Stimulated activated CD4-positive, alpha-beta T cell treated with anti-CD3 and anti-CD28 coated beads, TNF-alpha, amount 100 ng/mL, for 4 hours (primary cell): ENCODE measurements around the gene FFAR3.
"Not testable (repeated sequence)": the region's sequence is repeated elsewhere in the genome, so short reads cannot be mapped to it uniquely, and the experiment has no call there.

Source experiments
- DNase-seq, 3 experiments: peaks; one replicate each; pipeline ENCODE4 v3.0.0-alpha.2; 2020; ENCODE audit warnings: low read depth in 3 of 3

The FFAR3 gene

GRCh38 chr19:35375505-35376307, 17.4 kb downstream of the FFAR3 start:
- no peak for DNase-seq

DNA sequence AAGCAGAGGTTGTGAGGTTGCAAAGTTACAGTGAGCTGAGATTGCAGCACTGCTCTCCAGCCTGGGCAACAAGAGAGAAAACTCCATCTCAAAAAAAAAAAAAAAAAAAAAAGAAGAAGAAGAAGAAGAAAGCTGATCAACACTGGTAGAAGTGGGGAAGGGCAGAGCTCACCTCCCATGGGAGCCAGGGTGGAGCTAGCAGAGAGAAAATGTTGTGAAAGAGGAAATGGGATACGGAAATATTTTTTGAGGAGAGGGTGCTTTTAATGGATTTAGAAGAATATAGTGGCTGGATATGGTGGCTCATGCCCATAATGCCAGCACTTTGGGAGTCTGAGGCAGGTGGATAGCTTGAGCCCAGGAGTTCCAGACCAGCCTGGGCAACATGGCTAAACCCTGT, 19.4 kb downstream of the FFAR3 start:
- DNase-seq: no peak

DNA sequence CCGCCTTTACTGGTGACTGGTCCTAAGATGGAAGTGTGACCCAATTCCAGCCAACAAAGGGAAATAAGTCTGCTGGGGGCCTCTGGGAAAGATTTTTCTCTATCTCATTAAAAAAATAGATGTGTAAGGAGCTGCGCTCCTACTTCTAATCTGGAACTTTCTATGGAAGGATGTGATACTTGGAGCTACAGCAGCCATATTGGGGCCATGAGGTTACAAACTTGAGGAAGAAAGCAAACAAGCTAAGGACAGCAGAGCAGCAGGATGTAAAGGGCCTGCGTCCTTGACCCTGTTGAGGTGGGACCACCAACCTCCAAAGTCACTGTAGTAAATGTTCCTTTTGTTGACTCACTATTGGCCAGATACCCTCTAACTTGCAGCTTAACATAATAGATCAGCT, 20.1 kb downstream of the FFAR3 start:
- no peak for DNase-seq

DNA sequence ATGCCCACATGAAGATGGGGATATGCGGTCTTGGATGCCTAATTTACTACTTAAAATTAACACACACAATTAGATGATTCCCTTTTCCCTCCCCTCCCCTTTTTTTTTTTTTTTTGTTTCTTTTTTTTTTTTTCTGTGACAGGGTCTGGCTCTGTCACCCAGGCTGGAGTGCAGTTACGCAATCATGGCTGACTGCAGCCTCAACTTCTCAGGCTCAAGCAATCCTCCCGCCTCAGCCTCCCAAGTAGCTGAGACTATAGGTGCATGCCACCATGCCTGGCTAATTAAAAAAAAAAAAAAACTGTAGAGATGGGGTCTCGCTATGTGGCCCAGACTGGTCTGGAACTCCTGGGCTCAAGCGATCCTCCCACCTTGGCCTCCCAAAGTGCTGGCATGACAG, 21.3 kb downstream of the FFAR3 start:
- DNase-seq: not testable (repeated sequence)

GRCh38 chr19:35379992-35380391, 21.7 kb downstream of the FFAR3 start:
- DNase-seq: no peak

DNA sequence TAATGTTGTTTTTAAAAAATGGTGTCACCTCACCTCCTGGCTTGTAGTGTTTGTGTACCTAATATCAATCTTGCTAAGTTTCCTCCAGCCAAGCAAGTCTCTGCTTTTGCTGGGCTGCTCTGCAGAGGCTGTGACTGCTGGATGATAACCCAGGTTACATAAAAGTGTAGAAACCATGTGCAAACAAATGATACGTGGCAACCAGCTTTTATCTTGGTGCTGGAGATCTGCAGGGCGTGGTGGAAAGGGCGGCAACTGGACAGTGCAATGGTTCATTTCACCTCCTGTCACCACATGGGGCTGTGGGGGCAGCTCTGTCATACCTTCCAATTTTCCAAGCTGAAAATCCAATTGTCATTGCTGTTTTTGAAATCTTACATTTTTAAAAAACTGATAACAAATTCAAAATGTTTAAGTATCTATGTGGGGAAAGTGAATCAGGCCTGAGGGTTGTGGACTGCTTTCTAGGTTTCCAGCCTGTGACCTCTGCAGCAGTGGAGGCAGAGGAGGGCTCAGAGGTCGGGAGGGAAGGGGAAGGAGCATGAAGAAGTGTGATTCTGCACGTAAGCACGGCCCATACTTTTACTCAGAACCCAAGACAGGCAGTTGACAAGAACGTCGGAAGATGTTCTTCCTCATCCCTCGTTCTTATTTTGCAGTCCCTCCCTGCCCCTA, 22.3 kb downstream of the FFAR3 start:
- DNase-seq: no peak

DNA sequence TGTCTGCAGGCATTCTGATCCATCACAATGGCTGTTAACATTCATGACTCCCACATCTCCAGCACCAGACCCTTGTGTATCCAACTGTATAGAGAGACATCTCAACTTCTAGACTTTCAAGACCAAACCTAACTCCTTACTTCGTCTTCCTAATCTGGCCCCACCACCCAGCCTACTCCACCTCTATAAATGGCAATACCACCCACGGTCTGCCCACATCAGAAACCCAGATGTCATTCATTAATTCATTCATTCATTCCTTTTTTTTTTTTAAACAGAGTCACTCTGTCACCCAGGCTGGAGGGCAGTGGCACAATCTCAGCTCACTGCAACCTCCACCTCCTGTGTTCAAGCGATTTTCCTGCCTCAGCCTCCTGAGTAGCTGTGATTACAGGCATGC, 23.1 kb downstream of the FFAR3 start:
- no peak for DNase-seq

DNA sequence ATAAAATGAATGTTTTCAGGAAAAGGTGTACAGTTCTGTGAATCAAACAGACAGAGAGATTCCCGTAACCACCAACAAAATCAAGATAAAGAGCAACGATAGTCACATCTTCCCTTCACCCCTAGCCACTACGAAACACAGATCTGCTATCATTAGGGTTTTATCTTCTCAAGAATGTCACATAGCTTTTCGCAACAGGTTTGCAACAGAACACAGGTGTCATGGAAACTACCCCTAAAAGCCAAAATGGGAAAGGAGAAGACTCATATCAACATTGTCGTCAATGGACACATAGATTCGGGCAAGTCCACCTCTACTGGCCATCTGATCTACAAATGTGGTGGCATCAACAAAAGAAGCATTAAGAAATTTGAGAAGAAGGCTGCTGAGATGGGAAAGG, 23.7 kb downstream of the FFAR3 start:
- no peak for DNase-seq

- no peak for DNase-seq
Observed at GRCh38 chr19:35383536-35383935, 25.3 kb downstream of the FFAR3 start.

GRCh38 chr19:35388277-35389054, 30.2 kb downstream of the FFAR3 start:
- no peak for DNase-seq

DNA sequence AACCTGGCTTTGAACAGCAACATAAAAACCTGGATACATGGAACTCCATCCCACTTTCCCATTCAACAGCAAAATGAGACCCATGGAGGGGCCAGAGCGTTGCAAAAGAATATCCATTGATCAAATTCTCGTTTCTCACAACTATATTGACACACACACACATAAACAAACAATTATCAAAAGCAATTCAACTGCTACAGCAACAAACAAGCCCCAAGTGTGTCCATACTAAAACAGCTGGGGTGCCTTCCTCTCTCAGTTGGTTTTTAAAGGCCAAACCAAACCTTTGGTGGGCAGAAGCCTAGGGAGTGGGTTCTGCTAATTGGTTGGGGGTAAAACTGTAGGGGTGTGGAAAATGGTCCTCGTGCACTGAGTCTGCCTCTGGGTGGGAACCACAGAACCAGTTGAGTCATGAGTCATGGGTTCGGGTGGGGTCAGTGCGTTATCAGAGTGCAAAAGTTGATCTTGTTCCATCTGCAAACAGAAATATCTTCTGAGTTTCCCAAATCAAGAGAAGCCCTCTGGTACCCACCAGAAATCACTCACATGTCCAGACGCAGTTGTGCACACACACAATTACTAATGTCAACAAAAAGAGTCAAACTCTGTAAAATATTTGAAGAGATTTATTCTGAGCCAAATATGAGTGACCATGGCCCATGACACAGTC, 31.1 kb downstream of the FFAR3 start:
- DNase-seq: no peak

- no peak for DNase-seq
Observed at GRCh38 chr19:35392742-35393715, 34.8 kb downstream of the FFAR3 start.

DNA sequence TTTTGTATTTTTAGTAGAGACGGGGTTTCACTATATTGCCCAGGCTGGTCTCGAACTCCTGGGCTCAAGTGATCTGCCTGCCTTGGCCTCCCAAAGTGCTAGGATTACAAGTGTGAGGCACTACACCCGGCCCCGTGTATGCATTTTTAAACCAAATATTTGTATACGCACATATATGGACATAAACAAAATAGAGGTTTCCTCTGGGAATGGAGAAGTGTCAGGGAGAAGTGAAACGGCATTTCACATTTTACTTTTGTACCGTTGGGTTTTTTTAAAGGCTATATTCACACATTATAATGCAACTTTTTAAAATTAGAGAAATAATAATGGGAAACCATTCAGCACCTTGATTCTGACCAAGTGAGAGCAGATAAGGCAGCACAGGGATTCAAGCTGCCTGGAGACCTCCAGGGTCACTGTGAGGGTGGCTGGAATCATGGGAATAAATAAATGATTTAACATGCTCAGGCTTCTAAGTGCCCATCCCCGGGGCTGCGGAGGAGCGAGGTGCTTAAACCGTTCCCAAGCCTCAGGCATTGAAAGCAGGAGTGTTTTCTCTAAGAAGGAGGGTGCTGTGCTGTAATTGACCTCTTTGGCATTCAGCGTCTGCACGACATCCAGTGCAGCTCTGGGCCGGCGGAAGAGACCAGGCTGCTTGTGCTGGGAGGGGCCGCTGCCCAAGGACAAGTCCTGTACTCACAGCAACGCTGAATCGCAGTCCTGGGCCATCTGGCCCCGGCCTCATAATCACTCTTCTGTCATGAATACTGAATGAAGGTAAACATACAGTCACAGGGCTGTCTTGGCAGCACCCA, 37.3 kb downstream of the FFAR3 start:
- DNase-seq: no peak

DNA sequence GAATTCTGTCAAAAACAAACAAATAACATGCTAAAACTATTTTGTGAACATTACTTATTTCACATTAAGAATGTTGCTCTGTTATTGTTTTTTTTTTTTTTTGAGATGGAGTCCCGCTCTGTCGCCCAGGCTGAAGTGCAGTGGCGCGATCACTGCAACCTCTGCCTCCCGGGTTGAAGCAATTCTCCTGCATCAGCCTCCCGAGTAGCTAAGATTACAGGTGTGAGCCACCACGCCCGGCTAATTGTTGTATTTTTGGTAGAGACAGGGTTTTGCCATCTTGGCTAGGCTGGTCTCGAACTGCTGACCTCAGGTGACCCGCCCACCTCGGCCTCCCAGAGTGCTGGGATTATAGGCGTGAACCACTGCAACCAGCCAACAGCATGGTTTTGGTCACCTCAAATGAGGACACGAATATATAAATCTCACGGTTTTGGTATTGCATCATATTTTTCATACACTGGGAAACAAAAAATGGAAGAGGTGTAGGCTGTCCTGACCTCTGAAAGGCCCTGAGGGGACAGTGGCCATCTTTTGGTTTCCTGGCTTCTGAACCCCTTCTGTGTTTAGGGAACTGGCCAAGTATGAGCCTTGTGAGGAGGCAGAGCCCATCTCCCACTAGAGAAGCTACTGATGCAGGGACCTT, 38.1 kb downstream of the FFAR3 start:
- no peak for DNase-seq

DNA sequence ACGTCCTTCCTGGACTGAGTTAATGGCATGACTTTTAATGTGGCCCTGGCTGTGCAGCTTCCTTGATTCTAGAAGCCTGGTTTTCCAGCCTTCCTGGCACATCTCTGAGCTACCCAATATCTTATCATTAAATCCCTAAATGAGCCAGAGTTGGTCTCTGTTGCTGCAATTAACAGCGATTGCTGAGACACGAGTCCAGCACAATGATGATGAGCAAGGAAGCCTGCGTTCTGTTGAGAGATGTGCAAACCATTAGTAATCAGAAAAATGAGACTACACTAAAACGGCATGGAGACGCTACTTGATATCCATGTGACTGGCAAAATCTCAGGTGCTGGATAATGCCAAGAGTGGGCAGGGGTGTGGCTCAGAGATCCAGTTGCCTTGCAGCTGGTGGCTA, 38.8 kb downstream of the FFAR3 start:
- no peak for DNase-seq

- DNase-seq: no peak
Observed at GRCh38 chr19:35398570-35398969, 40.3 kb downstream of the FFAR3 start.

DNA sequence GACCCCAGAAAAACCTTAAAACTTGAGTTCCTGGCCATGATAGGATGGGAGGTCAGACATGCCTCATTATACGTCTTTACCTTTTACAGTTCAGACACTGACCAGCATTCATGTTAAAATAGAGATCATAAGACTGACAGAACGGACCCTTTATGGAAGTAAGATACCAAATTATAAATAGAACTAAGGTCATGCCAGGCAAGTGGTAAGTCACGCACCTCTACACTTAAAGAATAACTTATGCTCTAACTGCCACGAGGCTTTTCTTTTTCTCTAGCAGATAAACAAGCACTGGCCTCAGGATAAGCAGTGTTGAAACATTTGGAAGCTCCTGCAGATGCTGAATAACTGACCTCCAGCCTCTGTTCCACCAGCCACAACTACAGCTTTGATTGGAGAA, 41.0 kb downstream of the FFAR3 start:
- DNase-seq: no peak

DNA sequence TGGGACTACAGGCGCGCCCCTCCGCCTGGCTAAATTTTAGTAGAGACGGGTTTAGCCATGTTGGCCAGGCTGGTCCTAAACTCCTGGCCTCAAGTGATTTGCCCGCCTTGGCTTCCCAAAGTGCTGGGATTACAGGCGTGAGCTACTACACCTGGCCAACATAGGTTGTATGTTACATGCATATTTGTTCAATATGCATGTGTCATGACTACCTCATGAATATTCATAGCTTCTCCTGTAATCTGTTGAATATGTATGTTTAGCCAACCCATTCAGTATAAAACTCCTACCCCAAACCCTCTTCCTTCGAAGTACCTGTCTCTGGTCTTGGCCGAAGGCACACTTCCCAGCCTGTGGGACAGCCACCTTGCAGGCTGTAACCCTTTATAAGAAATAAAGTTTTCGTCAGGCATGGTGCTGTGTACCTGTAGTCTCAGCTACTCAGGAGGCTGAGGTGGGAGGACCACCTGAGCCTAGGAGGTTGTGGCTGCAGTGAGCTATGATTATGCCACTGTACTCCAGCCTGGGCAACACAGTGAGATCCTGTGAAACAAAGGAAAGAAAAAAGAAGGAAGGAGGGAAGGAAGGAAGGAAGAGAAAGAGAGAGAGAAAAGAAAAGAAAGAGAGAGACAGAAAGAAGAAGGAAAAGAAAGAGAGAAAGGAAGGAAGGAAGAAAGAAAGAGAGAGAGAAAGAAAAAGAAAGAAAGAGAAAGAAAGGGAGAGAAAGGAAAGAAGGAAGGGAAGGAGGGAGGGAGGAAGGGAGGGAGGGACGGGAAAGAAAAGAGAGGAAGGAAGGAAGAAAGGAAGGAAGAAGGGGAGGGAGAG, 41.9 kb downstream of the FFAR3 start:
- DNase-seq: no peak

DNA sequence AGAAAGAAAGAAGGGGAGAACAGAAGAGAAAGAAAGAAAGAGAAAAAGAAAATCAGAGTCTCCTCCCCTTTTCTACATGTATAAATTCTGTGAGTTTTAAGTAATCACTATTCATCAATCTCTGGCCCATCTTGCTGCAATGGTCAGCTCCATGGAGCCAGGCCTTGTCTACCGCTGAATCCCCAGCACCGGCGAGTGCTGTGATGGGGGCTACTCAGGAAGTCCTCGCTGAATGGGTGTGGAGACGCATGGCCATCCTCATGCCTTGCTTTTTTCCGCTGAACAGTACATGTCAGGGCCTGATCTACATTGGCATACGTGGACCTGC, 42.5 kb downstream of the FFAR3 start:
- DNase-seq: no peak
